ENCODE measurements around the gene FXYD7.

- TF ChIP-seq GLIS3 (CRISPR knock-in tag; IDR thresholded peaks at IDR 0.05) (no peak), ZFP3 (CRISPR knock-in tag; IDR thresholded peaks at IDR 0.05) (no peak), ARNTL (CRISPR knock-in tag; IDR thresholded peaks at IDR 0.05; ENCODE audit: borderline replicate concordance, low read depth) (no peak), ZC3H10 (CRISPR knock-in tag; IDR thresholded peaks at IDR 0.05) (no peak), SNAI2 (CRISPR knock-in tag; IDR thresholded peaks at IDR 0.05) (no peak)
- TF ChIP-seq, protein P1, sequence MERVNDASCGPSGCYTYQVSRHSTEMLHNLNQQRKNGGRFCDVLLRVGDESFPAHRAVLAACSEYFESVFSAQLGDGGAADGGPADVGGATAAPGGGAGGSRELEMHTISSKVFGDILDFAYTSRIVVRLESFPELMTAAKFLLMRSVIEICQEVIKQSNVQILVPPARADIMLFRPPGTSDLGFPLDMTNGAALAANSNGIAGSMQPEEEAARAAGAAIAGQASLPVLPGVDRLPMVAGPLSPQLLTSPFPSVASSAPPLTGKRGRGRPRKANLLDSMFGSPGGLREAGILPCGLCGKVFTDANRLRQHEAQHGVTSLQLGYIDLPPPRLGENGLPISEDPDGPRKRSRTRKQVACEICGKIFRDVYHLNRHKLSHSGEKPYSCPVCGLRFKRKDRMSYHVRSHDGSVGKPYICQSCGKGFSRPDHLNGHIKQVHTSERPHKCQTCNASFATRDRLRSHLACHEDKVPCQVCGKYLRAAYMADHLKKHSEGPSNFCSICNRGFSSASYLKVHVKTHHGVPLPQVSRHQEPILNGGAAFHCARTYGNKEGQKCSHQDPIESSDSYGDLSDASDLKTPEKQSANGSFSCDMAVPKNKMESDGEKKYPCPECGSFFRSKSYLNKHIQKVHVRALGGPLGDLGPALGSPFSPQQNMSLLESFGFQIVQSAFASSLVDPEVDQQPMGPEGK (CRISPR knock-in tag; IDR thresholded peaks at IDR 0.05; ENCODE audit: borderline replicate concordance) = no peak
- TF ChIP-seq, protein P2, sequence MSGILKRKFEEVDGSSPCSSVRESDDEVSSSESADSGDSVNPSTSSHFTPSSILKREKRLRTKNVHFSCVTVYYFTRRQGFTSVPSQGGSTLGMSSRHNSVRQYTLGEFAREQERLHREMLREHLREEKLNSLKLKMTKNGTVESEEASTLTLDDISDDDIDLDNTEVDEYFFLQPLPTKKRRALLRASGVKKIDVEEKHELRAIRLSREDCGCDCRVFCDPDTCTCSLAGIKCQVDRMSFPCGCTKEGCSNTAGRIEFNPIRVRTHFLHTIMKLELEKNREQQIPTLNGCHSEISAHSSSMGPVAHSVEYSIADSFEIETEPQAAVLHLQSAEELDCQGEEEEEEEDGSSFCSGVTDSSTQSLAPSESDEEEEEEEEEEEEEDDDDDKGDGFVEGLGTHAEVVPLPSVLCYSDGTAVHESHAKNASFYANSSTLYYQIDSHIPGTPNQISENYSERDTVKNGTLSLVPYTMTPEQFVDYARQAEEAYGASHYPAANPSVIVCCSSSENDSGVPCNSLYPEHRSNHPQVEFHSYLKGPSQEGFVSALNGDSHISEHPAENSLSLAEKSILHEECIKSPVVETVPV (CRISPR knock-in tag; IDR thresholded peaks at IDR 0.05) = no peak
- TF ChIP-seq, protein P3, sequence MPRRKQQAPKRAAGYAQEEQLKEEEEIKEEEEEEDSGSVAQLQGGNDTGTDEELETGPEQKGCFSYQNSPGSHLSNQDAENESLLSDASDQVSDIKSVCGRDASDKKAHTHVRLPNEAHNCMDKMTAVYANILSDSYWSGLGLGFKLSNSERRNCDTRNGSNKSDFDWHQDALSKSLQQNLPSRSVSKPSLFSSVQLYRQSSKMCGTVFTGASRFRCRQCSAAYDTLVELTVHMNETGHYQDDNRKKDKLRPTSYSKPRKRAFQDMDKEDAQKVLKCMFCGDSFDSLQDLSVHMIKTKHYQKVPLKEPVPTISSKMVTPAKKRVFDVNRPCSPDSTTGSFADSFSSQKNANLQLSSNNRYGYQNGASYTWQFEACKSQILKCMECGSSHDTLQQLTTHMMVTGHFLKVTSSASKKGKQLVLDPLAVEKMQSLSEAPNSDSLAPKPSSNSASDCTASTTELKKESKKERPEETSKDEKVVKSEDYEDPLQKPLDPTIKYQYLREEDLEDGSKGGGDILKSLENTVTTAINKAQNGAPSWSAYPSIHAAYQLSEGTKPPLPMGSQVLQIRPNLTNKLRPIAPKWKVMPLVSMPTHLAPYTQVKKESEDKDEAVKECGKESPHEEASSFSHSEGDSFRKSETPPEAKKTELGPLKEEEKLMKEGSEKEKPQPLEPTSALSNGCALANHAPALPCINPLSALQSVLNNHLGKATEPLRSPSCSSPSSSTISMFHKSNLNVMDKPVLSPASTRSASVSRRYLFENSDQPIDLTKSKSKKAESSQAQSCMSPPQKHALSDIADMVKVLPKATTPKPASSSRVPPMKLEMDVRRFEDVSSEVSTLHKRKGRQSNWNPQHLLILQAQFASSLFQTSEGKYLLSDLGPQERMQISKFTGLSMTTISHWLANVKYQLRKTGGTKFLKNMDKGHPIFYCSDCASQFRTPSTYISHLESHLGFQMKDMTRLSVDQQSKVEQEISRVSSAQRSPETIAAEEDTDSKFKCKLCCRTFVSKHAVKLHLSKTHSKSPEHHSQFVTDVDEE (CRISPR knock-in tag; IDR thresholded peaks at IDR 0.05) = no peak
These were observed 33.1 kb downstream of the FXYD7 start for GRCh38 chr19:35176181-35176570.
